Ectodermal cell (in vitro differentiated cells): ENCODE data around the gene CENPV.
A peak's percentile ranks its signal among the peaks of the same experiment; 100 is the strongest.

Experiments
- H3K27ac ChIP-seq: 2 replicates; pipeline ENCODE4 v1.7.0; 2013; ENCODE audit warnings: mild to moderate bottlenecking, low read depth, low read length; ENCODE audit not compliant: insufficient read depth, poor library complexity, severe bottlenecking
- H3K27me3 ChIP-seq: 2 replicates; pipeline ENCODE4 v1.7.0; 2013; ENCODE audit warnings: mild to moderate bottlenecking, low read length; ENCODE audit not compliant: insufficient read depth, control insufficient read depth, poor library complexity, severe bottlenecking
- H3K36me3 ChIP-seq: one replicate; pipeline ENCODE4 v1.7.0; 2013; ENCODE audit warnings: low read length; ENCODE audit not compliant: control insufficient read depth, insufficient read depth
- H3K4me1 ChIP-seq: one replicate; pipeline ENCODE4 v1.7.0; 2013; ENCODE audit warnings: low read length; ENCODE audit not compliant: control insufficient read depth, insufficient read depth
- H3K4me3 ChIP-seq: 2 replicates; pipeline ENCODE4 v1.7.0; 2013; ENCODE audit warnings: low read depth, low read length, control low read depth; ENCODE audit not compliant: insufficient read depth
- H3K9me3 ChIP-seq: 2 replicates; pipeline ENCODE4 v1.7.0; 2013; ENCODE audit warnings: mild to moderate bottlenecking, low read length, moderate library complexity; ENCODE audit not compliant: control insufficient read depth
- WGBS, 2 experiments: methylation state at CpG; one replicate each; pipeline ENCODE4 v1.1.7; 2013; ENCODE audit warnings: missing lambda C conversion rate in 2 of 2; 5-methylcytosine and 5-hydroxymethylcytosine counted together

Gene CENPV

DNA sequence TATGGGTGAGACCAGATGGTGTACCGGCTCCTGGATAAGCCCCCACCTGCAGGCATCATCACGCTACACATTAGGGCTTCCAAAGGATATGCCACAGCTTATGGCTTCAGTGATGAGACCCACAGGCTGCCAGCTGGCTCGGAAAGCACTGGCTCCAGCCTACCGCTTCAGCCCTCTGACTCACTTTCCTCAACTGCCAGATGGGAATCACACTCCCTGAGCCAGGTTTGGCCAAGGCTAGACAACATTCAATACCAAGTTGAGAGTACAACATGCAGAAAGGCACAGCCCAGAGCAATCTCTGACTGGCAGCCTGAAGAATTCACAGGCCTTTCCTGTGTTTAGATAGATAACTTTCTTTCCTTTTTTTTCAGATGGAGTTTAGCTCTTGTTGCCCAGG is 10.3 kb downstream of the CENPV start:
- Histone ChIP-seq H3K4me1 (no peaks in the 10 kb centered on the region), H3K36me3 (peaks cover 26% of the 10 kb centered on the region), H3K4me3 (no peak overlapping the region), H3K27me3 (no peaks in the 10 kb centered on the region), H3K9me3 (no peaks in the 10 kb centered on the region), H3K27ac (no peak overlapping the region)
- 95 to 97% methylated on average over 4 of the region's 4 CpGs for WGBS, 2 experiments

DNA sequence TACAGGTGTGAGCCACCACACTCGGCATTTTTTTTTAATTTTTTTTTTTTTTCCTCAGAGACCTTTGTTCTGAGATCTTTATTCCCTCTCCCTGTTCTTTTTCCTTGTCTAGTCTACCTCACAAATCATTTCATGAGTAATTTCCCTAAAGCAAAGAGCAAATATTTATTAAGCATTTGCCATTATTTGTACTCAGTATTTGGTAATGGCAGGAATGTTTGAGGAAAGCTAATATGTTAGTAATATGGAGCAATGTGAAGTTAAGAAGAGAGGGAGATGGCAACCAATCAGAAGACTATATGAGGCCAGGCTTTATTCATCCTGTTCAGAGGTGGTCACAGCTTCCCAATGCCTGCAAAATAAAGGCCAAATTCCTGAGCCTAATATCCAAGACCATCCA is 13.3 kb downstream of the CENPV start:
- no peaks in the 10 kb centered on the region for H3K27me3 ChIP-seq
- H3K9me3 ChIP-seq, result no peaks in the 10 kb centered on the region
- no peak overlapping the region for H3K27ac ChIP-seq
- H3K36me3 ChIP-seq, result peaks cover 18% of the 10 kb centered on the region
- H3K4me1 ChIP-seq, result no peaks in the 10 kb centered on the region
- WGBS, 2 experiments, result 86 to 90% methylated on average over 1 of the region's 1 CpG
- no peak overlapping the region for H3K4me3 ChIP-seq

DNA sequence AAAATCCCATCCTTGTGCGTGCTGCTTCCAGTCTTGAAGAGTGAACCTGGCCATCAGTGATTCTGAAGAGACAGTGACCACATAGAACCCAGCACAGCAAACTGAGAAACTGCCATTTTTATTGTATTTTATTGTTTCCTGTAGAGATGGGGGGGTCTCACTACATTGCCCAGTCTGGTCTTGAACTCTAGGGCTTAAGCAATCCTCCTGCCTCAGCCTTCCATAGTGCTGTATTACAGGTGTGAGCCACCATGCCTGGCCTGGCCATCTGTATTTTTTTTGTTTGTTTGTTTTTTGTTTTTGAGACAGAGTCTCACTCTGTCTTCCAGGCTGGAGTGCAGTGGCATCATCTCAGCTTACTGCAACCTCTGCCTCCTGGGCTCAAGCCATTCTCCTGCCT is 13.9 kb downstream of the CENPV start:
- 100% methylated on average over 1 of the region's 1 CpG for WGBS, 2 experiments
- H3K4me1 ChIP-seq, result no peaks in the 10 kb centered on the region

DNA sequence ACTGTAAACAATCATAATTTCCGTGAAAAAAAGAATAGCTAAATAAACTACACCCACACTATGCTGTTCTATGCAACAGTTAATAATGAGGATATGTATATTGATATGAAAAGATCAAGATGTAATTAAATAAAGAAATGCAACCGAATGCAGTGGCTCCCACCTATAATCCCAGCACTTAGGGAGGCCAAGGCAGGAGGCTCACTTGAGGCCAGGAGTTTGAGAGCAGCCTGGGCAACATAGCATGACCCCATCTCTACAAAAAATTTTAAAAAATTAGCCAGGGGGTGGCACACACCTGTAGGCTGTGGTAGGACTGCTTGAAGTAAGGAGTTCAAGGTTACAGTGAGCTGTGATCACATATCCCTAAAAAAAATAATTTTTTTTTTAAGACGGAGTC is 14.9 kb downstream of the CENPV start:
- Histone ChIP-seq H3K27me3 (no peaks in the 10 kb centered on the region), H3K36me3 (peaks cover 11% of the 10 kb centered on the region), H3K27ac (no peak overlapping the region), H3K9me3 (no peaks in the 10 kb centered on the region), H3K4me1 (no peaks in the 10 kb centered on the region), H3K4me3 (no peak overlapping the region)
- 95 to 99% methylated on average over 2 to 3 of the region's 3 CpGs for WGBS, 2 experiments

More for the DNA sequence above, 13.9 kb downstream of the CENPV start:
- H3K27me3 ChIP-seq, result no peaks in the 10 kb centered on the region
- no peaks in the 10 kb centered on the region for H3K9me3 ChIP-seq
- H3K36me3 ChIP-seq, result peaks cover 16% of the 10 kb centered on the region
- H3K27ac ChIP-seq, result no peak overlapping the region
- H3K4me3 ChIP-seq, result no peak overlapping the region

DNA sequence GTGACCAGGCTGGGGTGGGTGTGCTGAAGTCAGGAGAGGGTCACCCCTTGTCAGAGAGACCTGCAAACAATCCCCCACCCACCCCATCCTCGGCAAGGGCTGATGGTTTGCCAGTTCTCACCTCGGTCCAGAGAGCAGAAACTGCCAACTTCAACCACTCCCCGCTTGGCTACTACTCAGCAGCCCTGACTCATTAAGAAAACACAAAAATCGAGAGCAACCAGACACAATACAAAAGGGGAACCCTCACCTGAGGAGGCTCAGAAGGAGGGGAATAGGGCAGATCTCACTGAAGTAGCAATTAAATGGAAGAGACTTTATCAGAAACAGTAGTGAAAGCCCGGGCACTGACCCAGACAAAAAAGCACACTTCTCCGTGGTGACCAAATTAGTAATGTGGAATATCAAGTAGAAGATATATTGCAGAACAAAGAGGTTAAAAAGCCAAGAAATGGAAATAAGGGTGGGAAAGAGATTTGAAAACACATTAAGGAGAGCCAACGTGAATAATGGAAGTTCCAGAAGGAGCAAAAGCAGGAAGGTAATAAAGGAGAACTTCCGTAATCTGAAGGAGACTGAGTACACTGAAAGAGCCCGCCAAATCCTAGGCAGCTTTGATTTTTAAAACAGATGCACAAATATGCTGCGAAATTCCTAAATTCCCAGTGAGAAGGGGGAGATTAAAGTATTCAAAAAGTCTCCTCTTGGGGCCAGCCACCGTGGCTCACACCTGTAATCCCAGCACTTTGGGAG is 23.6 kb downstream of the CENPV start:
- Histone ChIP-seq H3K36me3 (no peaks in the 10 kb centered on the region), H3K27me3 (no peaks in the 10 kb centered on the region), H3K4me1 (no peaks in the 10 kb centered on the region), H3K4me3 (no peak overlapping the region), H3K9me3 (no peaks in the 10 kb centered on the region), H3K27ac (no peak overlapping the region)
- 89 to 90% methylated on average over 11 of the region's 11 CpGs for WGBS, 2 experiments

DNA sequence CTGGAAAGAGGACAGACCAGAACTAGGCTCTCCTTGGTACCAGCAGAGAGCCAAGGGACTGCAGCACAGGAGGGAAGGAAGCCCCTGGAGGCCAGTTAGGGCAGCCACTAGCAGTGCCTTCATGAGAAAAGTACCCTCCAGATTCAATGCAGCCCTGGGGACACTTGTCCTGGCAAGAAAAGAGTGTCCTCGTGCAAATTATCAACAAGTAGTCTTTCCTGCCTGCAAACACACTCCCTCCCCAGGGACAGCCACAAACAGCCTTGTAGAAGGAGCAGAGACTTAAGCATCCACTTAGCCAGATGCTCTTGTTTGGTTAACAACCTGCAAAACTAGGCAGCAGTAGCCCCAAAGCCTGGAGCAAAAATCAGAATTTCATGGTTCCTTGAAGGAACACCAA is 24.3 kb downstream of the CENPV start:
- no peaks in the 10 kb centered on the region for H3K4me1 ChIP-seq
- H3K36me3 ChIP-seq, result no peaks in the 10 kb centered on the region
- H3K27ac ChIP-seq, result peak overlapping the region; percentile 13
- no peaks in the 10 kb centered on the region for H3K9me3 ChIP-seq
- no peaks in the 10 kb centered on the region for H3K27me3 ChIP-seq
- 81% methylated on average over 1 of the region's 1 CpG for WGBS, 2 experiments
- H3K4me3 ChIP-seq, result no peak overlapping the region

DNA sequence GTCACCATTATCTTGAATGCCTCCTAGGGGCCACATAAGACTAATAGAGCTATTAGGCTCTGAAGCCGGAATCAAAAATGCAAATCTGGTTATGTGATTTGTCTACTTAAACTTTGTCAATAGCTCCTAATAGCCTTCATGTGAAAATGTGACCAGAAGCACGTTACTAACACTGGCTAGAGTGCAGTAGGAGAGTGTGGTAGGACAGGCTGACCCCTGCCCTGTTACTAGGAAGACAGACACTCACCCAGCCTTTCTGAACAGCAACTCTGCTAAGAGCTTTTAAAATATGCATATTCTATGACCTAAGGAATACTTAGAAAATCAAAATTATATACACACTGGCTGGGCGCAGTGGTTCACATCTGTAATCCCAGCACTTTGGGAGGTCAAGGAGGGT is 26.3 kb downstream of the CENPV start:
- no peaks in the 10 kb centered on the region for H3K4me1 ChIP-seq
- no peaks in the 10 kb centered on the region for H3K9me3 ChIP-seq
- H3K27me3 ChIP-seq, result no peaks in the 10 kb centered on the region
- no peaks in the 10 kb centered on the region for H3K36me3 ChIP-seq
- WGBS, 2 experiments, result 92 to 94% methylated on average over 3 of the region's 3 CpGs
- H3K4me3 ChIP-seq, result no peak overlapping the region
- H3K27ac ChIP-seq, result no peak overlapping the region

DNA sequence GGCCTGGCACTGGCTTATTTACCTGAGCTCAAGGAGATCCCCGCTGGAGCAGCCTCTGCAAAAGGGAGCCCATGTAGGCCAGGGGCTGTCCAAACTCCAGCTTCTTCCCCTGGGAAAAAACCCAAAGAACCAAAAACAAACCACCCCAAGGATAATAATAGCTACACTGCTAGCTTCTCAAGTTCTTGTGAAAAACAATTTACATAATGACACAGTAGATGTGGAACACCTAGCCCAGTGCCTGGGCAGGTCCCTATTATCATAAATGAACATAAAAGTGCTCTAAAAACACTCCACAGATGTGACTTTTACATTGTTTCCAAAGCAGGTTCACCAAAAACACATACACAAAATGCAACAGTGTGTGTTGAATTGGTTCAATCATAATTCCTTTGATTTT is 27.3 kb downstream of the CENPV start:
- no peak overlapping the region for H3K4me3 ChIP-seq
- H3K36me3 ChIP-seq, result no peaks in the 10 kb centered on the region
- H3K4me1 ChIP-seq, result no peaks in the 10 kb centered on the region
- H3K27me3 ChIP-seq, result no peaks in the 10 kb centered on the region
- H3K27ac ChIP-seq, result no peak overlapping the region
- WGBS, 2 experiments, result 92 to 96% methylated on average over 1 of the region's 1 CpG
- no peaks in the 10 kb centered on the region for H3K9me3 ChIP-seq

DNA sequence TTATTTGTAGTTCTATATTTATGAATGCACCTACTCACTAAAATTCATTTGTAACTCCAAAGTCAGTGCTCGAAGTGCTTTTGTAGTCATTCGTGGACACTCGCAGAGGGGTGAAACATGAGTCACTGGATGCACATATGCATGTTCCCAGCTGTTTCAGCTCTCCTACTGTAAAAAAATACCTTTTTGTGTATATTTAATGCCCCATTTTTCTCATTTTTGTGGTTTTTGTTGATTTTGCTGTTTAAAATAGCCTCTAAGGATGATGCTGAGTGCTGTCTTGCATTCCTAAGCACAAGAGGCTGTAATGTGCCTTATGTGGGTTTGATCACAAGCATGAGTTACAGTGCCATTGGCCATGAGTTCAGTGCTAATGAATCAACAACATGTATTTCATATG is 30.6 kb downstream of the CENPV start:
- Histone ChIP-seq H3K9me3 (no peaks in the 10 kb centered on the region), H3K27me3 (no peaks in the 10 kb centered on the region), H3K4me3 (no peak overlapping the region), H3K36me3 (no peaks in the 10 kb centered on the region), H3K4me1 (no peaks in the 10 kb centered on the region), H3K27ac (no peak overlapping the region)
- WGBS, 2 experiments, result 86 to 93% methylated on average over 3 of the region's 3 CpGs

DNA sequence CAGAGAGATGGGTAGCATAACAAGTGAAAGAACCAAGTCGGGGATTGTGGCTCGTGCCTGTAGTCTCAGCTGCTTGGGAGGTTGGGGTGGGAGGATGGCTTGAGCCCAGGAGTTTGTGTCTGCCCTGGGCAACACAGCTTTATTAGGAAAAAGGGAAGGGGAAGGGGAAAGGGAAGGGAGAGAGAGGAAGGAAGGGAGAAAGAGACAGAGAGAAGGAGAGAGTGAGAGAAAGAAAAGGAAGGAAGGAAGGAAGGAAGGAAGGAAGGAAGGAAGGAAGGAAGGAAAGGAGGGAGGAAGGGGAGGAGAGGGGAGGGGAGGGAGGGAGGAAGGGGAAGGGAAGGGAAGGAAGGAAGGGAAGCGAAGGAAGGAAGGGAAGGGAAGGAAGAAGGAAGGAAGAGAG is 33.3 kb downstream of the CENPV start:
- H3K4me3 ChIP-seq, result no peak overlapping the region
- no peak overlapping the region for H3K27ac ChIP-seq
- no peaks in the 10 kb centered on the region for H3K27me3 ChIP-seq
- no peaks in the 10 kb centered on the region for H3K4me1 ChIP-seq
- H3K9me3 ChIP-seq, result no peaks in the 10 kb centered on the region
- WGBS, 2 experiments, result 61 to 64% methylated on average over 3 of the region's 3 CpGs
- H3K36me3 ChIP-seq, result no peaks in the 10 kb centered on the region

DNA sequence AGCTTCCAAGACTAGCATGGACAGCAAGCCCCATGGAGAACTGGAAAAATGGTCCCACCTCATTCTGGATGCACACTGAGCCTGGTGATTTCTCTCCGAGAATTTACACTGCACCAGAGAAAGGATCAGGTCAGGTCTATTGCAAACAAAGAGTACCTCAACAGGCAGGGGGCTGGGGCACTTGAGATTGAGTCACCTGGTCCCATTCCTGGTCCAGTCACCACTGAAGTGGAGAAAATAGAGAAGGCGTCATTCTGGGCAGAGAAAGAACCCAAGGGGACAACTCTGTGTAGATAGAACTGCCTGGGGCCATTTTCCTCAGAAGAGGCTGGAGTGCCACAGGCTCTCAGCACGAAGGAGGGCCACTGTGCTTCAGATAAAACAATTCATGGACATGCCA is 38.4 kb downstream of the CENPV start:
- Histone ChIP-seq H3K27ac (no peak overlapping the region), H3K4me3 (no peak overlapping the region), H3K36me3 (no peaks in the 10 kb centered on the region), H3K9me3 (no peaks in the 10 kb centered on the region), H3K4me1 (no peaks in the 10 kb centered on the region), H3K27me3 (no peaks in the 10 kb centered on the region)
- 93 to 96% methylated on average over 3 of the region's 3 CpGs for WGBS, 2 experiments
